K562 (cell line): Measurements from ENCODE around the gene CMTM4. TPM values are rescaled to one million over a fixed set of nuclear protein-coding genes. Genes with fewer than 3 reads are reported as not detected.

Source experiments
- CBFB ChIP-seq: sonication (generic); formaldehyde crosslinking; IDR thresholded peaks from 2 replicates; pipeline ENCODE4 v1.4.0; 2020; ENCODE audit warnings: mild to moderate bottlenecking, missing genetic modification reagents
- CC2D1A ChIP-seq: fragments of 450-650 bp; IDR thresholded peaks from 2 replicates; pipeline ENCODE4 v1.6.1; 2017; ENCODE audit warnings: mild to moderate bottlenecking
- CEBPG ChIP-seq, 3 experiments: fragments of 200-800 bp in 1 of 3; sonication (Bioruptor generic) in 1 of 3; sonication (generic) in 1 of 3; formaldehyde crosslinking in 1 of 3; IDR thresholded peaks in 2 of 3; conservative IDR thresholded peaks in 1 of 3; 2 replicates each; pipeline versions ENCODE4 v1.6.1 to v1.8.0; 2016 to 2022; ENCODE audit warnings: missing compliant biosample characterization in 2 of 3, missing genetic modification characterization in 2 of 3, mild to moderate bottlenecking in 1 of 3, missing genetic modification reagents in 1 of 3
- ESRRA ChIP-seq: fragments of 450-650 bp; IDR thresholded peaks from 2 replicates; pipeline ENCODE4 v1.6.1; 2014; ENCODE audit warnings: low read depth, mild to moderate bottlenecking, moderate library complexity, borderline replicate concordance
- GATAD2B ChIP-seq: fragments of 450-650 bp; IDR thresholded peaks from 2 replicates; pipeline ENCODE4 v1.6.1; 2017; ENCODE audit warnings: mild to moderate bottlenecking, borderline replicate concordance
- GTF2E2 ChIP-seq: fragments of 200-800 bp; sonication (Bioruptor generic); IDR thresholded peaks from 2 replicates; pipeline ENCODE4 v1.6.1; 2016; ENCODE audit warnings: missing genetic modification characterization, missing compliant biosample characterization
- HMBOX1 ChIP-seq: sonication (generic); IDR thresholded peaks from 2 replicates; pipeline ENCODE4 v1.6.1; 2016
- HMG20B ChIP-seq: fragments of 250-450 bp; sonication (Bioruptor Pico); IDR thresholded peaks from 2 replicates; pipeline ENCODE4 v1.5.0; 2021; ENCODE audit warnings: mild to moderate bottlenecking
- HNRNPUL1 ChIP-seq: fragments of 200-400 bp; formaldehyde crosslinking; IDR thresholded peaks from 2 replicates; pipeline ENCODE4 v1.6.1; 2017; ENCODE audit warnings: low read length
- KDM1A ChIP-seq, 2 experiments: fragments of 450-650 bp; IDR thresholded peaks; 2 replicates each; pipeline ENCODE4 v1.6.1; 2016; ENCODE audit warnings: mild to moderate bottlenecking in 2 of 2
- MAFG ChIP-seq: fragments of 450-650 bp; conservative IDR thresholded peaks from 2 replicates; pipeline ENCODE4 v1.6.1; 2016; ENCODE audit warnings: missing genetic modification characterization, missing compliant biosample characterization
- MCM5 ChIP-seq: fragments of 450-650 bp; IDR thresholded peaks from 2 replicates; pipeline ENCODE4 v1.6.1; 2016; ENCODE audit warnings: low read depth
- MTA1 ChIP-seq: fragments of 450-650 bp; IDR thresholded peaks from 2 replicates; pipeline ENCODE4 v1.6.1; 2017; ENCODE audit warnings: borderline replicate concordance
- NR2C1 ChIP-seq, 2 experiments: fragments of 450-650 bp; IDR thresholded peaks; 2 replicates each; pipeline ENCODE4 v1.6.1; 2017; ENCODE audit warnings: mild to moderate bottlenecking in 2 of 2, antibody characterized with exemption in 1 of 2, inconsistent platforms in 1 of 2, missing compliant biosample characterization in 1 of 2, missing genetic modification characterization in 1 of 2
- PCBP1 ChIP-seq: fragments of 200-400 bp; formaldehyde crosslinking; IDR thresholded peaks from 2 replicates; pipeline ENCODE4 v1.6.1; 2018; ENCODE audit warnings: mild to moderate bottlenecking, low read depth, low read length; ENCODE audit not compliant: poor library complexity, severe bottlenecking
- POLR2G ChIP-seq: fragments of 200-400 bp; formaldehyde crosslinking; IDR thresholded peaks from 2 replicates; pipeline ENCODE4 v1.6.1; 2017; ENCODE audit warnings: low read depth, mild to moderate bottlenecking, antibody characterized with exemption, low read length, moderate library complexity
- SMARCB1 ChIP-seq: IDR thresholded peaks from 2 replicates; pipeline ENCODE4 v1.6.1; 2011; ENCODE audit warnings: improper control_type of control experiment, low read depth; ENCODE audit not compliant: insufficient read length
- ZNF253 ChIP-seq: fragments of 250-450 bp; sonication (Bioruptor Pico); conservative IDR thresholded peaks from 2 replicates; pipeline ENCODE4 v1.6.1; 2021; ENCODE audit warnings: mild to moderate bottlenecking
- ZNF589 ChIP-seq: fragments of 200-800 bp; sonication (Bioruptor generic); IDR thresholded peaks from 2 replicates; pipeline ENCODE4 v1.6.1; 2016; ENCODE audit warnings: low read depth, missing genetic modification characterization, missing compliant biosample characterization
- ZNF717 ChIP-seq: fragments of 250-450 bp; sonication (Bioruptor Pico); IDR thresholded peaks from 2 replicates; pipeline ENCODE4 v1.5.0; 2021
- ZNF76 ChIP-seq: fragments of 250-450 bp; sonication (Bioruptor Pico); IDR thresholded peaks from 2 replicates; pipeline ENCODE4 v1.4.0; 2020; ENCODE audit warnings: mild to moderate bottlenecking, moderate library complexity, borderline replicate concordance
- polyA plus RNA-seq, 8 experiments: library from polyadenylated mRNA; depleted of rRNA in 4 of 8; stranded (reverse) in 5 of 8; unstranded in 3 of 8; fragments of >200 nt; fragmentation: Nextera tagmentation in 2 of 8; fragmentation: Illumina TruSeq in 1 of 8; extraction: Ambion mirVana in 2 of 8; extraction: Trizol in 1 of 8; gene quantifications; 2 replicates each; pipeline versions ENCODE4 v1.2.1 to v1.2.3, GENCODE V29; 2011 to 2014; ENCODE audit warnings: inconsistent platforms in 1 of 8, missing spikeins in 1 of 8
- total RNA-seq, 7 experiments: library from RNA; depleted of rRNA in 6 of 7; stranded (reverse); fragments of >200 nt in 6 of 7; fragmentation: Illumina TruSeq in 2 of 7; extraction: Trizol in 2 of 7; gene quantifications; 2 replicates each; pipeline versions ENCODE4 v1.2.1 to v1.2.3, GENCODE V29; 2011 to 2021; ENCODE audit warnings: low replicate concordance in 1 of 7
- TF ChIP-seq, protein P1 (sequence below): fragments of 450-650 bp; IDR thresholded peaks from one replicate; pipeline ENCODE4 v1.6.1; 2018; ENCODE audit warnings: mild to moderate bottlenecking, moderate library complexity; ENCODE audit not compliant: partially characterized antibody
- TF ChIP-seq, protein P2 (sequence below): fragments of 450-650 bp; formaldehyde crosslinking; IDR thresholded peaks from 2 replicates; pipeline ENCODE4 v1.4.0; 2022; ENCODE audit warnings: missing genetic modification characterization
- TF ChIP-seq, protein P3 (sequence below): sonication (generic); formaldehyde crosslinking; IDR thresholded peaks from 2 replicates; pipeline ENCODE4 v1.8.0; 2022; ENCODE audit warnings: mild to moderate bottlenecking, missing genetic modification reagents

Gene CMTM4
- total and polyA plus RNA-seq, 9 of the 15 experiments (the other 6 are each of a cell fraction or from before 2014, with no cell fraction given), result 2.0 to 21.3 (median 12.5) TPM

DNA sequence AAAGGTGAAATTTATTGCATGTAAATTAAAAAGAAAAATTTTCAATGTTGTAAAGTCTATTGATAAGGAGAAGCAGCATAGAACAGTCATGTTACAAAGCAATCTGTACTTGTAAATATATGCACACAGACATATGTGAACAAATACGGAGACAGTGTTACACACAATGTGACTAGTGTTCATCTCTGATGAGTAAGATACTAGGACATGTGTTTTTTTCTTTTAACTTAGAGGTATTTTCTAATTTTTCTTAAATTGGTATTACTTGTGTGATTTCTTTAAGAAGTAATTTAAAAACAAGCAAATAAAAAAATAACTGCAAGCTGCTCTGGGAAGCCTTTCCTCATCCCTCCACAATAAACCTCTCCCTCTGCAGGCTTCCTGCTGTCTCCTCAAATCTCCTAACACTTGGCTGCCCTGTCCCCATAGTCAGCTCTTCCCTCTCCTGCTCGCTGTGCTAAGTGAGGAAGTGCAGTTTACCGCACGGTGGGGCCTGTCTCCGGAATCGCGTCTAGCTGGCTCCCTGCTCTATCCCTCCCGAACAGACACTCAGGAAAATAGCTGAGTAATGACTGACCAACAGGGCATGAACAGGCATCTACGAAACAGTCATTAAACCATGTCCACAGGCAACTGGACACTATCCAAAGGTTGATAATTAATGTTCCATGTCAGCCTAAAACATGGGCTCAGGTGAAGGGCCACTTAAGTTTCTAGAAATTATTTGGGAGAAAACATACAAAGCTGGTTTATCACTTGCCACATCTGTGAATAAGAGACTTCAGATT is 35.9 kb downstream of the CMTM4 start (continued):
- TF ChIP-seq SMARCB1 (no peak), ZNF253 (no peak), ESRRA (peak; percentile 28; the same call in 1 of the 2 replicates), CEBPG (CRISPR knock-in tag; IDR thresholded peaks at IDR 0.05) (no peak), CEBPG (tag; conservative IDR thresholded peaks at IDR 0.05 in 1 of 2, IDR thresholded peaks at IDR 0.05 in 1 of 2) (no peak), KDM1A (IDR thresholded peaks at IDR 0.05) (no peak; a peak in 1 of 4 replicates), ZNF76 (no peak), ZNF717 (CRISPR knock-in tag) (no peak), GATAD2B (no peak), MAFG (peak; percentile 96), HMBOX1 (peak; percentile 74), CC2D1A (no peak), MCM5 (no peak), PCBP1 (no peak), ZNF589 (no peak), POLR2G (no peak), GTF2E2 (tag) (no peak), CBFB (CRISPR knock-in tag) (no peak), HMG20B (CRISPR knock-in tag) (no peak), HNRNPUL1 (no peak), MTA1 (peak; percentile 25; the same call in 1 of the 2 replicates), NR2C1 (IDR thresholded peaks at IDR 0.05) (no peak), NR2C1 (tag; IDR thresholded peaks at IDR 0.05) (no peak)
- TF ChIP-seq, protein P1, sequence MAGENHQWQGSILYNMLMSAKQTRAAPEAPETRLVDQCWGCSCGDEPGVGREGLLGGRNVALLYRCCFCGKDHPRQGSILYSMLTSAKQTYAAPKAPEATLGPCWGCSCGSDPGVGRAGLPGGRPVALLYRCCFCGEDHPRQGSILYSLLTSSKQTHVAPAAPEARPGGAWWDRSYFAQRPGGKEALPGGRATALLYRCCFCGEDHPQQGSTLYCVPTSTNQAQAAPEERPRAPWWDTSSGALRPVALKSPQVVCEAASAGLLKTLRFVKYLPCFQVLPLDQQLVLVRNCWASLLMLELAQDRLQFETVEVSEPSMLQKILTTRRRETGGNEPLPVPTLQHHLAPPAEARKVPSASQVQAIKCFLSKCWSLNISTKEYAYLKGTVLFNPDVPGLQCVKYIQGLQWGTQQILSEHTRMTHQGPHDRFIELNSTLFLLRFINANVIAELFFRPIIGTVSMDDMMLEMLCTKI, result no peak
- TF ChIP-seq, protein P2, sequence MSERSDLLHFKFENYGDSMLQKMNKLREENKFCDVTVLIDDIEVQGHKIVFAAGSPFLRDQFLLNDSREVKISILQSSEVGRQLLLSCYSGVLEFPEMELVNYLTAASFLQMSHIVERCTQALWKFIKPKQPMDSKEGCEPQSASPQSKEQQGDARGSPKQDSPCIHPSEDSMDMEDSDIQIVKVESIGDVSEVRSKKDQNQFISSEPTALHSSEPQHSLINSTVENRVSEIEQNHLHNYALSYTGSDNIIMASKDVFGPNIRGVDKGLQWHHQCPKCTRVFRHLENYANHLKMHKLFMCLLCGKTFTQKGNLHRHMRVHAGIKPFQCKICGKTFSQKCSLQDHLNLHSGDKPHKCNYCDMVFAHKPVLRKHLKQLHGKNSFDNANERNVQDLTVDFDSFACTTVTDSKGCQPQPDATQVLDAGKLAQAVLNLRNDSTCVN (CRISPR knock-in tag), result no peak
- TF ChIP-seq, protein P3, sequence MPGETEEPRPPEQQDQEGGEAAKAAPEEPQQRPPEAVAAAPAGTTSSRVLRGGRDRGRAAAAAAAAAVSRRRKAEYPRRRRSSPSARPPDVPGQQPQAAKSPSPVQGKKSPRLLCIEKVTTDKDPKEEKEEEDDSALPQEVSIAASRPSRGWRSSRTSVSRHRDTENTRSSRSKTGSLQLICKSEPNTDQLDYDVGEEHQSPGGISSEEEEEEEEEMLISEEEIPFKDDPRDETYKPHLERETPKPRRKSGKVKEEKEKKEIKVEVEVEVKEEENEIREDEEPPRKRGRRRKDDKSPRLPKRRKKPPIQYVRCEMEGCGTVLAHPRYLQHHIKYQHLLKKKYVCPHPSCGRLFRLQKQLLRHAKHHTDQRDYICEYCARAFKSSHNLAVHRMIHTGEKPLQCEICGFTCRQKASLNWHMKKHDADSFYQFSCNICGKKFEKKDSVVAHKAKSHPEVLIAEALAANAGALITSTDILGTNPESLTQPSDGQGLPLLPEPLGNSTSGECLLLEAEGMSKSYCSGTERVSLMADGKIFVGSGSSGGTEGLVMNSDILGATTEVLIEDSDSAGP, result no peak
